Neutrophil (primary cell): ENCODE data around the gene SEC24C.

Experiments used
- H3K27ac ChIP-seq: fragments of 200-600 bp; sonication (generic); 2 replicates; pipeline ENCODE4 v1.5.1; 2016; ENCODE audit warnings: mild to moderate bottlenecking, moderate library complexity
- H3K27me3 ChIP-seq: fragments of 200-600 bp; sonication (generic); 2 replicates; pipeline ENCODE4 v1.6.0; 2016; ENCODE audit warnings: mild to moderate bottlenecking
- H3K36me3 ChIP-seq: fragments of 200-600 bp; sonication (generic); 2 replicates; pipeline ENCODE4 v1.5.1; 2017
- H3K4me1 ChIP-seq, 2 experiments: fragments of 200-600 bp in 1 of 2; sonication (generic) in 1 of 2; 1 replicate in 1 of 2; 2 replicates in 1 of 2; pipeline versions ENCODE4 v1.5.1 to v1.6.1; 2013 to 2016; ENCODE audit warnings: low read depth in 1 of 2, low read length in 1 of 2, mild to moderate bottlenecking in 1 of 2, moderate library complexity in 1 of 2; ENCODE audit not compliant: control insufficient read depth in 1 of 2, insufficient read depth in 1 of 2
- H3K4me3 ChIP-seq, 2 experiments: fragments of 200-600 bp in 1 of 2; sonication (generic) in 1 of 2; 1 replicate in 1 of 2; 2 replicates in 1 of 2; pipeline ENCODE4 v1.5.1; 2013 to 2016; ENCODE audit warnings: low read depth in 1 of 2, low read length in 1 of 2, mild to moderate bottlenecking in 1 of 2, moderate library complexity in 1 of 2
- H3K9me3 ChIP-seq: fragments of 200-600 bp; sonication (generic); 2 replicates; pipeline ENCODE4 v1.5.1; 2016
- TF ChIP-seq, protein P1 (sequence below): fragments of 200-600 bp; sonication (generic); IDR thresholded peaks from 2 replicates; pipeline ENCODE4 v1.5.1; 2016; ENCODE audit warnings: antibody characterized with exemption

SEC24C gene

DNA sequence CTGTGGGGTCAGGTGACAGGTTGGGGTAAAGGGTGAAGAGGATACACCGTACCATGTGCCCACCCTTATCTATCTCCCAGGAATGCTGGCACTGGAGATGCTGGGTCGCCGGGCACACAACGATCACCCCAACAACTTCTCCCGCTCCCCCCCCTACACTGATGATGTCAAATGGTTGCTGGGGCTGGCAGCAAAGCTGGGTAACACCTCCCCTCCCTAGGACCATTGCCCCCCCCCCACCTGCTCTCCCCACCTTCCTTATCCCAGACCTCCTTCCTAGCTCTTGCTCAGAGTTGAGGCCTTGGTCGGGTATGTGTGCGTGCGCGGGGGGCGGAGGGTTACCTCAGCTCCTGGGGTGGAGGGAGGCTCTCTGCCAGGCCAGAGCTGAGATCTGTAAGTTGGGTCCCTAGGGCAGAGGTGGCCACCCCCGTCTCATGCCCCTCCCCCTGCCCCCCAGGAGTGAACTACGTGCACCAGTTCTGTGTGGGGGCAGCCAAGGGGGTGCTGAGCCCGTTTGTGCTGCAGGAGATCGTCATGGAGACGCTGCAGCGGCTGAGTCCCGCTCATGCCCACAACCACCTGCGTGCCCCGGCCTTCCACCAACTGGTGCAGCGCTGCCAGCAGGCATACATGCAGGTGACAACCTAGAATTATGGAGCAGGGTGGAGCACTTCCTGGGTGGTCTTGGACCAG, 56.5 kb downstream of the SEC24C start:
- Histone ChIP-seq H3K36me3 (peaks cover 100% of the 10 kb centered on the region), H3K27me3 (no peaks in the 10 kb centered on the region), H3K4me1 (no peaks in the 10 kb centered on the region), H3K27ac (peak overlapping the region; percentile 20), H3K4me3 (no peak overlapping the region), H3K9me3 (no peaks in the 10 kb centered on the region)
- TF ChIP-seq, protein P1, sequence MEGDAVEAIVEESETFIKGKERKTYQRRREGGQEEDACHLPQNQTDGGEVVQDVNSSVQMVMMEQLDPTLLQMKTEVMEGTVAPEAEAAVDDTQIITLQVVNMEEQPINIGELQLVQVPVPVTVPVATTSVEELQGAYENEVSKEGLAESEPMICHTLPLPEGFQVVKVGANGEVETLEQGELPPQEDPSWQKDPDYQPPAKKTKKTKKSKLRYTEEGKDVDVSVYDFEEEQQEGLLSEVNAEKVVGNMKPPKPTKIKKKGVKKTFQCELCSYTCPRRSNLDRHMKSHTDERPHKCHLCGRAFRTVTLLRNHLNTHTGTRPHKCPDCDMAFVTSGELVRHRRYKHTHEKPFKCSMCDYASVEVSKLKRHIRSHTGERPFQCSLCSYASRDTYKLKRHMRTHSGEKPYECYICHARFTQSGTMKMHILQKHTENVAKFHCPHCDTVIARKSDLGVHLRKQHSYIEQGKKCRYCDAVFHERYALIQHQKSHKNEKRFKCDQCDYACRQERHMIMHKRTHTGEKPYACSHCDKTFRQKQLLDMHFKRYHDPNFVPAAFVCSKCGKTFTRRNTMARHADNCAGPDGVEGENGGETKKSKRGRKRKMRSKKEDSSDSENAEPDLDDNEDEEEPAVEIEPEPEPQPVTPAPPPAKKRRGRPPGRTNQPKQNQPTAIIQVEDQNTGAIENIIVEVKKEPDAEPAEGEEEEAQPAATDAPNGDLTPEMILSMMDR = no peak

GRCh38 chr10:73801253-73801590, 57.0 kb downstream of the SEC24C start:
- peaks cover 100% of the 10 kb centered on the region for H3K36me3 ChIP-seq
- no peak overlapping the region for H3K4me3 ChIP-seq

GRCh38 chr10:73802276-73802991, 58.3 kb downstream of the SEC24C start:
- H3K36me3 ChIP-seq = peaks cover 100% of the 10 kb centered on the region
- peak overlapping the region; percentile 14 for H3K27ac ChIP-seq
- H3K9me3 ChIP-seq = no peaks in the 10 kb centered on the region
- peaks cover 0 to 6% of the 10 kb centered on the region in 2 experiments for H3K4me1 ChIP-seq
- no peak overlapping the region for H3K4me3 ChIP-seq
- TF ChIP-seq, protein P1 = no peak
- H3K27me3 ChIP-seq = no peaks in the 10 kb centered on the region

More at GRCh38 chr10:73801253-73801590, 57.0 kb downstream of the SEC24C start:
- H3K4me1 ChIP-seq = no peaks in the 10 kb centered on the region
- H3K27me3 ChIP-seq = no peaks in the 10 kb centered on the region
- TF ChIP-seq, protein P1 = no peak
- no peaks in the 10 kb centered on the region for H3K9me3 ChIP-seq
- no peak overlapping the region for H3K27ac ChIP-seq

DNA sequence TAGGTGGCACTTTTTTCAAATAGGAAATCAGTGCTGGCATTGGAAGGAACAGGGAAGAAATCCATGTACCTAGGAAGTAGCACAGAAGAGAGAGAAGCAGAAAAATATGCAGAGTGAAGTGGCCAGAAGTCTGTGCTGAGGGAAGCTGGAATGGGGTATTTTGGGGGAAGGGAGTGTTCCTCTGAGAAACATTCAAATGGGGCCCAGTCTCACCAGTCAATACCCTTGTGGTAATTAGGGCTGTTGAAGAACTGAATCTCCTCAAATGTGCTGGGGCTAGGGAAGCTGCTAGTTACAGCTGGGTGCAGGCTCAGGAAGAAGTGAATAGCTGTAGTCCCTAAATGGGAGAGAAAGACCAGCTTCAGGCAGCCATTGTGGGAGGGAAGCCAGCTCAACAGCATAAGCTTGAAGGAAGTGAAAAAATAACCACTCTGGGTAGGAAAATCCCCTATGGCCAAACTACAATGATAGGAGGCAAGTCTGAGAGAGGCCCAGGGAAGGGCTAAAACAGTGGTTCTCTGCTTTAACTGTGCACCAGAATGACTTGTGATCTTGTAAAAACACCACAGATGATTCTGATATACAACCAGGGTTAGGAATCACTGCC, 59.6 kb downstream of the SEC24C start:
- TF ChIP-seq, protein P1 = no peak
- no peaks in the 10 kb centered on the region for H3K27me3 ChIP-seq
- peaks cover 0 to 6% of the 10 kb centered on the region in 2 experiments for H3K4me1 ChIP-seq
- no peak overlapping the region for H3K4me3 ChIP-seq
- H3K27ac ChIP-seq = peak overlapping the region; percentile 9
- H3K9me3 ChIP-seq = no peaks in the 10 kb centered on the region
- peaks cover 98% of the 10 kb centered on the region for H3K36me3 ChIP-seq

- no peak overlapping the region for H3K4me3 ChIP-seq
- H3K27ac ChIP-seq = no peak overlapping the region
- H3K36me3 ChIP-seq = peaks cover 72% of the 10 kb centered on the region
- no peaks in the 10 kb centered on the region for H3K27me3 ChIP-seq
- TF ChIP-seq, protein P1 = no peak
- no peaks in the 10 kb centered on the region for H3K9me3 ChIP-seq
- peaks cover 18 to 27% of the 10 kb centered on the region in 2 experiments for H3K4me1 ChIP-seq
Measured at GRCh38 chr10:73806176-73806950, 62.2 kb downstream of the SEC24C start.
